Measurements from ENCODE around the gene COL27A1. TPM values are rescaled to one million over a fixed set of nuclear protein-coding genes. Genes with fewer than 3 reads are reported as not detected.

COL27A1 gene
- total and polyA plus RNA-seq, 2 experiments from 2014 or later, result 10.5 to 18.0 TPM

DNA sequence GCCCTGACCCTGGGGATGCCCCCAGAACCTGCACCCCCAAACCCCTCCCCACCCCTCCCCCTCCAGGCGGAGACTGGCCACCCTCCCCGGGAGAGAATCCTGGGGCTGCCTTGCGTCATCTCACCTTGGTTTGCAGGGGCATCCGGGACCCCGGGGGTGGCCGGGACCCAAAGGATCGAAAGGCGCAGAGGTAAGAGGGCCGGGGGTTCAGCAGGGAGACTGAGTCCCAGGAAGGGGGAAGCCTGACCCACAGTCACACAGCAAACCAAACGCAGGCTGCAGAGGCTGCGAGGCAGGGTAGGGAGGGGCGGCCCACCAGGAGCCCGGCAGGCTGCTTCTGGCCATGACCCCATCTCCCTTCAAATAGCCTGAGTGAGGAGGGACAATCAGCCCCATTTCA, 133.8 kb downstream of the COL27A1 start:
- Histone ChIP-seq H3K79me2 (replicated peaks; ENCODE audit: insufficient read depth) (no peaks in the 10 kb centered on the region), H3K27me3 (ENCODE audit: insufficient read depth) (no peaks in the 10 kb centered on the region), H3K4me2 (no peak overlapping the region), H3K36me3 (ENCODE audit: insufficient read depth) (peaks cover 12% of the 10 kb centered on the region; the same call in 1 of the 2 replicates), H2AFZ (no peak overlapping the region), H3K27ac (ENCODE audit: low read depth) (no peak overlapping the region), H3F3A (replicated peaks; ENCODE audit: low read depth) (no peaks in the 10 kb centered on the region), H3K9me2 (ENCODE audit: insufficient read depth) (no peaks in the 10 kb centered on the region), H3K4me1 (ENCODE audit: insufficient read depth) (peaks cover 7% of the 10 kb centered on the region), H4K20me1 (replicated peaks; ENCODE audit: insufficient read depth) (no peaks in the 10 kb centered on the region), H3K4me3 (no peak overlapping the region)
- H3K36me3 Mint-ChIP-seq (ENCODE audit: low read depth), result peaks cover 19% of the 10 kb centered on the region
- ATAC-seq (no peak), DNase-seq (ENCODE audit: low spot score) (no peak)
- peaks cover 23% of the 10 kb centered on the region for H3K4me1 Mint-ChIP-seq
- no peaks in the 10 kb centered on the region for H3K27me3 Mint-ChIP-seq (ENCODE audit: insufficient read depth, low read depth, poor library complexity)
- H3K4me3 Mint-ChIP-seq, result no peak overlapping the region
- H3K27ac Mint-ChIP-seq, result no peak overlapping the region
- TF ChIP-seq, protein P1, sequence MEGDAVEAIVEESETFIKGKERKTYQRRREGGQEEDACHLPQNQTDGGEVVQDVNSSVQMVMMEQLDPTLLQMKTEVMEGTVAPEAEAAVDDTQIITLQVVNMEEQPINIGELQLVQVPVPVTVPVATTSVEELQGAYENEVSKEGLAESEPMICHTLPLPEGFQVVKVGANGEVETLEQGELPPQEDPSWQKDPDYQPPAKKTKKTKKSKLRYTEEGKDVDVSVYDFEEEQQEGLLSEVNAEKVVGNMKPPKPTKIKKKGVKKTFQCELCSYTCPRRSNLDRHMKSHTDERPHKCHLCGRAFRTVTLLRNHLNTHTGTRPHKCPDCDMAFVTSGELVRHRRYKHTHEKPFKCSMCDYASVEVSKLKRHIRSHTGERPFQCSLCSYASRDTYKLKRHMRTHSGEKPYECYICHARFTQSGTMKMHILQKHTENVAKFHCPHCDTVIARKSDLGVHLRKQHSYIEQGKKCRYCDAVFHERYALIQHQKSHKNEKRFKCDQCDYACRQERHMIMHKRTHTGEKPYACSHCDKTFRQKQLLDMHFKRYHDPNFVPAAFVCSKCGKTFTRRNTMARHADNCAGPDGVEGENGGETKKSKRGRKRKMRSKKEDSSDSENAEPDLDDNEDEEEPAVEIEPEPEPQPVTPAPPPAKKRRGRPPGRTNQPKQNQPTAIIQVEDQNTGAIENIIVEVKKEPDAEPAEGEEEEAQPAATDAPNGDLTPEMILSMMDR (conservative IDR thresholded peaks at IDR 0.05; ENCODE audit: low read depth in 2 of 2), result no peak
- TF ChIP-seq, protein P2, sequence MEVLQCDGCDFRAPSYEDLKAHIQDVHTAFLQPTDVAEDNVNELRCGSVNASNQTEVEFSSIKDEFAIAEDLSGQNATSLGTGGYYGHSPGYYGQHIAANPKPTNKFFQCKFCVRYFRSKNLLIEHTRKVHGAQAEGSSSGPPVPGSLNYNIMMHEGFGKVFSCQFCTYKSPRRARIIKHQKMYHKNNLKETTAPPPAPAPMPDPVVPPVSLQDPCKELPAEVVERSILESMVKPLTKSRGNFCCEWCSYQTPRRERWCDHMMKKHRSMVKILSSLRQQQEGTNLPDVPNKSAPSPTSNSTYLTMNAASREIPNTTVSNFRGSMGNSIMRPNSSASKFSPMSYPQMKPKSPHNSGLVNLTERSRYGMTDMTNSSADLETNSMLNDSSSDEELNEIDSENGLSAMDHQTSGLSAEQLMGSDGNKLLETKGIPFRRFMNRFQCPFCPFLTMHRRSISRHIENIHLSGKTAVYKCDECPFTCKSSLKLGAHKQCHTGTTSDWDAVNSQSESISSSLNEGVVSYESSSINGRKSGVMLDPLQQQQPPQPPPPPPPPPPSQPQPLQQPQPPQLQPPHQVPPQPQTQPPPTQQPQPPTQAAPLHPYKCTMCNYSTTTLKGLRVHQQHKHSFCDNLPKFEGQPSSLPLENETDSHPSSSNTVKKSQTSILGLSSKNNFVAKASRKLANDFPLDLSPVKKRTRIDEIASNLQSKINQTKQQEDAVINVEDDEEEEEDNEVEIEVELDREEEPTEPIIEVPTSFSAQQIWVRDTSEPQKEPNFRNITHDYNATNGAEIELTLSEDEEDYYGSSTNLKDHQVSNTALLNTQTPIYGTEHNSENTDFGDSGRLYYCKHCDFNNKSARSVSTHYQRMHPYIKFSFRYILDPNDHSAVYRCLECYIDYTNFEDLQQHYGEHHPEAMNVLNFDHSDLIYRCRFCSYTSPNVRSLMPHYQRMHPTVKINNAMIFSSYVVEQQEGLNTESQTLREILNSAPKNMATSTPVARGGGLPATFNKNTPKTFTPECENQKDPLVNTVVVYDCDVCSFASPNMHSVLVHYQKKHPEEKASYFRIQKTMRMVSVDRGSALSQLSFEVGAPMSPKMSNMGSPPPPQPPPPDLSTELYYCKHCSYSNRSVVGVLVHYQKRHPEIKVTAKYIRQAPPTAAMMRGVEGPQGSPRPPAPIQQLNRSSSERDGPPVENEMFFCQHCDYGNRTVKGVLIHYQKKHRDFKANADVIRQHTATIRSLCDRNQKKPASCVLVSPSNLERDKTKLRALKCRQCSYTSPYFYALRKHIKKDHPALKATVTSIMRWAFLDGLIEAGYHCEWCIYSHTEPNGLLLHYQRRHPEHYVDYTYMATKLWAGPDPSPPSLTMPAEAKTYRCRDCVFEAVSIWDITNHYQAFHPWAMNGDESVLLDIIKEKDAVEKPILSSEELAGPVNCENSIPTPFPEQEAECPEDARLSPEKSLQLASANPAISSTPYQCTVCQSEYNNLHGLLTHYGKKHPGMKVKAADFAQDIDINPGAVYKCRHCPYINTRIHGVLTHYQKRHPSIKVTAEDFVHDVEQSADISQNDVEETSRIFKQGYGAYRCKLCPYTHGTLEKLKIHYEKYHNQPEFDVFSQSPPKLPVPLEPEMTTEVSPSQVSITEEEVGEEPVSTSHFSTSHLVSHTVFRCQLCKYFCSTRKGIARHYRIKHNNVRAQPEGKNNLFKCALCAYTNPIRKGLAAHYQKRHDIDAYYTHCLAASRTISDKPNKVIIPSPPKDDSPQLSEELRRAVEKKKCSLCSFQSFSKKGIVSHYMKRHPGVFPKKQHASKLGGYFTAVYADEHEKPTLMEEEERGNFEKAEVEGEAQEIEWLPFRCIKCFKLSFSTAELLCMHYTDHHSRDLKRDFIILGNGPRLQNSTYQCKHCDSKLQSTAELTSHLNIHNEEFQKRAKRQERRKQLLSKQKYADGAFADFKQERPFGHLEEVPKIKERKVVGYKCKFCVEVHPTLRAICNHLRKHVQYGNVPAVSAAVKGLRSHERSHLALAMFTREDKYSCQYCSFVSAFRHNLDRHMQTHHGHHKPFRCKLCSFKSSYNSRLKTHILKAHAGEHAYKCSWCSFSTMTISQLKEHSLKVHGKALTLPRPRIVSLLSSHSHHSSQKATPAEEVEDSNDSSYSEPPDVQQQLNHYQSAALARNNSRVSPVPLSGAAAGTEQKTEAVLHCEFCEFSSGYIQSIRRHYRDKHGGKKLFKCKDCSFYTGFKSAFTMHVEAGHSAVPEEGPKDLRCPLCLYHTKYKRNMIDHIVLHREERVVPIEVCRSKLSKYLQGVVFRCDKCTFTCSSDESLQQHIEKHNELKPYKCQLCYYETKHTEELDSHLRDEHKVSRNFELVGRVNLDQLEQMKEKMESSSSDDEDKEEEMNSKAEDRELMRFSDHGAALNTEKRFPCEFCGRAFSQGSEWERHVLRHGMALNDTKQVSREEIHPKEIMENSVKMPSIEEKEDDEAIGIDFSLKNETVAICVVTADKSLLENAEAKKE (CRISPR knock-in tag; IDR thresholded peaks at IDR 0.05), result no peak
- TF ChIP-seq POLR2AphosphoS5 (IDR thresholded peaks at IDR 0.05; ENCODE audit: low read depth) (no peak), EZH2 (IDR thresholded peaks at IDR 0.05; ENCODE audit: low read depth, unreplicated experiment) (no peak)
- H3K9me3 Mint-ChIP-seq, result no peaks in the 10 kb centered on the region; the same call in 1 of the 3 replicates

Data from GM23338 (cell line).